HG03575 (cell line): ENCODE results near the gene C2orf72.
"Not testable (repeated sequence)": the region's sequence is repeated elsewhere in the genome, so short reads cannot be mapped to it uniquely, and the experiment has no call there.

Source experiments
- ATAC-seq: cut with Tn5 transposase; IDR thresholded peaks from one replicate; pipeline ENCODE4 v1.9.1; 2021; ENCODE audit not compliant: unreplicated experiment, insufficient number of reproducible peaks, low FRiP score; ENCODE audit errors: extremely low read depth

The C2orf72 gene

GRCh38 chr2:231058761-231059550, 21.6 kb downstream of the C2orf72 start:
- ATAC-seq: no peak

GRCh38 chr2:231059756-231060155, 22.4 kb downstream of the C2orf72 start:
- ATAC-seq: no peak

- ATAC-seq: no peak
These were observed 25.5 kb downstream of the C2orf72 start for GRCh38 chr2:231062776-231063175.

GRCh38 chr2:231063347-231063746, 26.0 kb downstream of the C2orf72 start:
- ATAC-seq: no peak

- no peak for ATAC-seq
These were observed 28.6 kb downstream of the C2orf72 start for GRCh38 chr2:231065966-231066365.

- ATAC-seq: not testable (repeated sequence)
These were observed 30.2 kb downstream of the C2orf72 start for GRCh38 chr2:231067531-231067930.

- no peak for ATAC-seq
These were observed 31.4 kb downstream of the C2orf72 start for GRCh38 chr2:231068525-231069222.

GRCh38 chr2:231069379-231070054, 32.2 kb downstream of the C2orf72 start:
- no peak for ATAC-seq

- no peak for ATAC-seq
These were observed 47.2 kb downstream of the C2orf72 start for GRCh38 chr2:231084565-231084964.

- ATAC-seq: no peak
These were observed 51.4 kb downstream of the C2orf72 start for GRCh38 chr2:231088754-231089153.

GRCh38 chr2:231093933-231094332, 56.6 kb downstream of the C2orf72 start:
- ATAC-seq: no peak

GRCh38 chr2:231094736-231095346, 57.5 kb downstream of the C2orf72 start:
- no peak for ATAC-seq
